OCI-LY7 (cell line): ENCODE data around the gene ENAH.

Experiments used
- CTCF ChIP-seq: fragments of 200-600 bp; sonication (generic); conservative IDR thresholded peaks from 2 replicates; pipeline ENCODE4 v1.5.1; 2014; ENCODE audit warnings: mild to moderate bottlenecking, antibody characterized with exemption, low read length, moderate library complexity, mixed read lengths
- EZH2phosphoT487 ChIP-seq: fragments of 200-600 bp; sonication (generic); IDR thresholded peaks from 2 replicates; pipeline ENCODE4 v1.6.1; 2018; ENCODE audit warnings: low read depth, borderline replicate concordance, mild to moderate bottlenecking, mixed run types, antibody characterized with exemption, low read length, moderate library complexity, mixed read lengths

GRCh38 chr1:225449774-225450173 lies 203.1 kb downstream of the ENAH start:
- TF ChIP-seq CTCF: no peak
- TF ChIP-seq EZH2phosphoT487: no peak
